NAMALWA (cell line): ENCODE measurements around the gene BRPF1.

Experiments used
- DNase-seq: peaks from one replicate; pipeline ENCODE4 v3.0.0-alpha.2; 2015; ENCODE audit warnings: low spot score

The BRPF1 gene

GRCh38 chr3:9732080-9732739 lies 675 bp downstream of the BRPF1 start:
- DNase-seq, result peak; percentile 49

GRCh38 chr3:9732740-9733115 lies 1.2 kb downstream of the BRPF1 start:
- no peak for DNase-seq

- no peak for DNase-seq
These were observed 5.3 kb downstream of the BRPF1 start for GRCh38 chr3:9736831-9737230.

GRCh38 chr3:9739181-9739580 lies 7.6 kb downstream of the BRPF1 start:
- DNase-seq, result no peak

- no peak for DNase-seq
These were observed 11.0 kb downstream of the BRPF1 start for GRCh38 chr3:9742560-9742959.

GRCh38 chr3:9743548-9743947 lies 12.0 kb downstream of the BRPF1 start:
- DNase-seq, result no peak

- no peak for DNase-seq
These were observed 12.6 kb downstream of the BRPF1 start for GRCh38 chr3:9744162-9744561.

- no peak for DNase-seq
These were observed 14.0 kb downstream of the BRPF1 start for GRCh38 chr3:9745521-9745920.

- no peak for DNase-seq
These were observed 14.8 kb downstream of the BRPF1 start for GRCh38 chr3:9746330-9746729.

- DNase-seq, result no peak
These were observed 15.7 kb downstream of the BRPF1 start for GRCh38 chr3:9747267-9747666.

GRCh38 chr3:9748031-9748430 lies 16.5 kb downstream of the BRPF1 start:
- no peak for DNase-seq

GRCh38 chr3:9749296-9749644 lies 17.7 kb downstream of the BRPF1 start:
- no peak for DNase-seq

- peak; percentile 99 for DNase-seq
These were observed 18.4 kb downstream of the BRPF1 start, which contains the start of gene OGG1 for GRCh38 chr3:9749645-9750555. OGG1 (plus strand) TSS chr3:9749952; CDS start chr3:9750287, 335 bp downstream.

GRCh38 chr3:9750556-9751411 lies 19.2 kb downstream of the BRPF1 start:
- peak; percentile 57 for DNase-seq

GRCh38 chr3:9754678-9755077 lies 23.1 kb downstream of the BRPF1 start:
- DNase-seq, result no peak

GRCh38 chr3:9757427-9757826 lies 25.9 kb downstream of the BRPF1 start:
- DNase-seq, result no peak

GRCh38 chr3:9760779-9761505 lies 29.4 kb downstream of the BRPF1 start:
- DNase-seq, result no peak

GRCh38 chr3:9761919-9762318 lies 30.4 kb downstream of the BRPF1 start:
- DNase-seq, result no peak

GRCh38 chr3:9762871-9763270 lies 31.3 kb downstream of the BRPF1 start:
- DNase-seq, result no peak

GRCh38 chr3:9765865-9766264 lies 34.3 kb downstream of the BRPF1 start:
- DNase-seq, result no peak

GRCh38 chr3:9767418-9767817 lies 35.9 kb downstream of the BRPF1 start:
- no peak for DNase-seq
